B cell (primary cell): ENCODE data around the gene CHAT. TPM values are rescaled to one million over a fixed set of nuclear protein-coding genes. Genes with fewer than 3 reads are reported as not detected.

ENCODE experiments used
- ATAC-seq: fragments of 200-7000 bp; cut with Tn5 transposase; one replicate; pipeline ENCODE4 v1.10.0; 2021; ENCODE audit warnings: low read depth, mild to moderate bottlenecking, moderate number of reproducible peaks, moderate library complexity
- CTCF ChIA-PET: fragments of 350-600 bp; sonication (Branson Sonifier 250); formaldehyde crosslinking; loops from one replicate; lab custom pipeline; 2021; ENCODE audit warnings: antibody characterized with exemption, inconsistent platforms; lab: Charles Lee
- POLR2A ChIA-PET: fragments of 350-600 bp; sonication (Branson Sonifier 250); formaldehyde crosslinking; loops from one replicate; lab custom pipeline; 2021; ENCODE audit warnings: antibody characterized with exemption; lab: Charles Lee
- DNase-seq: peaks from one replicate; pipeline ENCODE4 v3.0.0; 2013
- H2AFZ ChIP-seq: 2 replicates; pipeline ENCODE4 v1.6.1; 2012; ENCODE audit warnings: mild to moderate bottlenecking, low read depth, low read length; ENCODE audit not compliant: insufficient read depth, poor library complexity, severe bottlenecking
- H3K27ac ChIP-seq, 2 donors: 1 replicate in 1 of 2; 2 replicates in 1 of 2; pipeline ENCODE4 v1.5.1; 2012 to 2013; ENCODE audit warnings: low read length in 2 of 2, mild to moderate bottlenecking in 2 of 2, moderate library complexity in 1 of 2
- H3K27me3 ChIP-seq, 4 experiments: fragments of 200-600 bp in 1 of 4; sonication (generic) in 1 of 4; replicated peaks in 1 of 4; 1 replicate in 2 of 4; 2 replicates in 2 of 4; pipeline versions ENCODE4 v1.6.1 to v1.7.0; 2013 to 2016; ENCODE audit warnings: low read length in 3 of 4, mild to moderate bottlenecking in 2 of 4, mixed read lengths in 1 of 4, moderate library complexity in 1 of 4; ENCODE audit not compliant: insufficient read depth in 4 of 4, control insufficient read depth in 3 of 4; ENCODE audit errors: control extremely low read depth in 1 of 4
- H3K36me3 ChIP-seq, 2 experiments: replicated peaks in 1 of 2; 1 replicate in 1 of 2; 2 replicates in 1 of 2; pipeline versions ENCODE4 v1.6.1 to v1.7.1; 2013; ENCODE audit warnings: low read length in 1 of 2; ENCODE audit not compliant: insufficient read depth in 2 of 2, control insufficient read depth in 1 of 2; ENCODE audit errors: control extremely low read depth in 1 of 2, extremely low read depth in 1 of 2
- H3K4me1 ChIP-seq, 2 donors: fragments of 200-600 bp in 1 of 2; sonication (generic) in 1 of 2; 1 replicate in 1 of 2; 2 replicates in 1 of 2; pipeline versions ENCODE4 v1.5.1 to v1.6.1; 2013 to 2017; ENCODE audit warnings: low read length in 2 of 2; ENCODE audit not compliant: control insufficient read depth in 2 of 2, insufficient read depth in 2 of 2
- H3K4me2 ChIP-seq: replicated peaks from 2 replicates; pipeline ENCODE3; 2012; ENCODE audit warnings: mild to moderate bottlenecking, low read depth, low read length; ENCODE audit not compliant: poor library complexity, severe bottlenecking
- H3K4me3 ChIP-seq, 5 experiments: fragments of 200-600 bp in 1 of 5; sonication (generic) in 1 of 5; 1 replicate in 3 of 5; 2 replicates in 2 of 5; pipeline versions ENCODE4 v1.5.1 to v1.7.0; 2011 to 2016; ENCODE audit warnings: low read length in 4 of 5, mild to moderate bottlenecking in 4 of 5, low read depth in 2 of 5, control low read depth in 1 of 5, moderate library complexity in 1 of 5; ENCODE audit not compliant: insufficient read depth in 1 of 5; ENCODE audit errors: control extremely low read depth in 1 of 5, extremely low read depth in 1 of 5
- H3K79me2 ChIP-seq: fragments of 200-600 bp; sonication (generic); one replicate; pipeline ENCODE4 v1.6.0; 2016; ENCODE audit warnings: low read length; ENCODE audit not compliant: control insufficient read depth, insufficient read depth
- H3K9ac ChIP-seq: fragments of 200-600 bp; sonication (generic); 2 replicates; pipeline ENCODE4 v1.6.1; 2017; ENCODE audit warnings: mild to moderate bottlenecking, low read length, moderate library complexity
- H3K9me3 ChIP-seq, 3 donors: one replicate each; pipeline versions ENCODE4 v1.6.1 to v1.7.1; 2013; ENCODE audit warnings: low read length in 2 of 3; ENCODE audit not compliant: control insufficient read depth in 2 of 3, insufficient read depth in 1 of 3; ENCODE audit errors: control extremely low read depth in 1 of 3
- H4K20me1 ChIP-seq: 2 replicates; pipeline ENCODE4 v1.6.0; 2012; ENCODE audit warnings: mild to moderate bottlenecking, low read length; ENCODE audit not compliant: insufficient read depth, control insufficient read depth, poor library complexity, severe bottlenecking
- H3K27ac Mint-ChIP-seq: one replicate; pipeline ENCODE4 v1.8.0; 2021; ENCODE audit warnings: mixed read lengths
- H3K27me3 Mint-ChIP-seq: one replicate; pipeline ENCODE4 v1.8.0; 2021; ENCODE audit warnings: mixed read lengths
- H3K4me1 Mint-ChIP-seq: one replicate; pipeline ENCODE4 v1.8.0; 2021; ENCODE audit warnings: mixed read lengths
- H3K4me3 Mint-ChIP-seq: one replicate; pipeline ENCODE4 v1.8.0; 2021; ENCODE audit warnings: mixed read lengths
- H3K9me3 Mint-ChIP-seq: one replicate; pipeline ENCODE4 v1.8.0; 2022; ENCODE audit warnings: mixed read lengths; ENCODE audit not compliant: insufficient read depth
- CTCF ChIP-seq: fragments of 200-600 bp; IDR thresholded peaks from one replicate; pipeline ENCODE4 v1.8.0; 2022; ENCODE audit warnings: antibody characterized with exemption, mild to moderate bottlenecking
- EZH2 ChIP-seq: IDR thresholded peaks from 2 replicates; pipeline ENCODE4 v1.6.1; 2012; ENCODE audit warnings: borderline replicate concordance, low read depth, mild to moderate bottlenecking, moderate library complexity, low read length; ENCODE audit not compliant: insufficient read depth, poor library complexity, severe bottlenecking
- WGBS: methylation state at CpG from one replicate; pipeline ENCODE4 v1.1.5; 2013; ENCODE audit warnings: missing lambda C conversion rate; ENCODE audit not compliant: insufficient coverage; 5-methylcytosine and 5-hydroxymethylcytosine counted together
- intact Hi-C: fragments of 100-400 bp; cut with micrococcal nuclease; formaldehyde crosslinking; loops from one replicate; pipeline ENCODE4 v1.10.0; 2022
- polyA plus RNA-seq: library from polyadenylated mRNA; depleted of rRNA; stranded (reverse); fragments of >200 nt; gene quantifications from 2 replicates; pipeline ENCODE4 v1.2.3, GENCODE V29; 2012
- total RNA-seq, 2 donors: library from RNA; stranded (reverse); fragments of 120-200 nt in 1 of 2; gene quantifications; 1 replicate in 1 of 2; 2 replicates in 1 of 2; pipeline versions ENCODE4 v1.2.3 to v1.2.4, GENCODE V29; 2013 to 2022

Gene CHAT
- total and polyA plus RNA-seq, 2 donors (not counting 1 experiment from before 2014, with no cell fraction given), result not detected

DNA sequence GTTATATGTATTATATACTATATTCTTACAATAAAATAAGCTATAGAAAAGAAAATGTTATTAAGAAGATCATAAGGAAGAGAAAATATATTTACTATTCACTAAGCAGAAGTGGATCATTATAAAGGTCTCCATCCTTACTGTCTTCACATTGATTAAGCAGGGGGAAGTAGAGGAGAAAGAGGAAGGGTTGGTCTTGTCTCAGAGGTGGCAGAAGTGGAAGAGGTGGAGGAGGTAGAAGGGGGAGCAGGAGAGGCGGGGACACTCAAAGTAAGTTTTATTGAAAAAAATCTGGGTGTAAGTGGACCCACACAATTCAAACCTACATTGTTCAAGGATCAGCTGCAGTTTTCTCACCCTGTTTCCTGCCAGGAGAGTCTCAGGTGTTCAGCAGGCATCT is 46.0 kb upstream of the CHAT start:
- DNase-seq (no peak), ATAC-seq (peak; percentile 48)
- Mint-ChIP-seq H3K9me3 (peaks cover 8% of the 10 kb centered on the region), H3K27ac (peak overlapping the region; percentile 22), H3K4me1 (peaks cover 21% of the 10 kb centered on the region), H3K4me3 (peak overlapping the region; percentile 4), H3K27me3 (peaks cover 32% of the 10 kb centered on the region)
- Histone ChIP-seq H3K27ac (no peak overlapping the region), H2AFZ (no peak overlapping the region), H3K4me2 (no peak overlapping the region), H4K20me1 (no peaks in the 10 kb centered on the region), H3K9me3 (peaks cover 0 to 3% (median 1%) of the 10 kb centered on the region in 3 donors), H3K9ac (no peak overlapping the region), H3K79me2 (no peaks in the 10 kb centered on the region), H3K36me3 (no peaks in the 10 kb centered on the region), H3K4me1 (peaks cover 0 to 8% of the 10 kb centered on the region in 2 donors), H3K27me3 (peaks cover 0 to 9% (median 2%) of the 10 kb centered on the region in 4 experiments), H3K4me3 (no peak overlapping the region)
- no CpG with 5 or more reads among the region's 1 CpG for WGBS
- POLR2A ChIA-PET, result interaction anchor here (2.3 kb wide), 1 partner anchor 29 kb away, joined by 7 read pairs; the partner anchor contains the start of gene ERCC6
- intact Hi-C loops, result no loop called here
- CTCF ChIA-PET, result interaction anchor here (0.7 to 1.1 kb wide), 2 partner anchors 25 kb away, joined by 3 to 4 read pairs; no protein-coding TSS in a partner anchor
- TF ChIP-seq EZH2 (no peak), CTCF (no peak)

GRCh38 chr10:49568235-49568634 is 45.6 kb upstream of the CHAT start:
- Histone ChIP-seq H3K27me3 (peaks cover 0 to 8% (median 2%) of the 10 kb centered on the region in 4 experiments), H3K4me3 (no peak overlapping the region), H4K20me1 (no peaks in the 10 kb centered on the region), H2AFZ (no peak overlapping the region), H3K36me3 (no peaks in the 10 kb centered on the region), H3K9ac (no peak overlapping the region), H3K4me1 (peaks cover 0 to 8% of the 10 kb centered on the region in 2 donors), H3K27ac (no peak overlapping the region), H3K79me2 (no peaks in the 10 kb centered on the region), H3K9me3 (peaks cover 0 to 3% (median 1%) of the 10 kb centered on the region in 3 donors), H3K4me2 (no peak overlapping the region)
- DNase-seq (peak; percentile 6), ATAC-seq (peak; percentile 79)
- Mint-ChIP-seq H3K9me3 (peaks cover 8% of the 10 kb centered on the region), H3K27ac (peak overlapping the region; percentile 32), H3K27me3 (peaks cover 32% of the 10 kb centered on the region), H3K4me3 (peak overlapping the region; percentile 20), H3K4me1 (peaks cover 21% of the 10 kb centered on the region)
- CTCF ChIA-PET, result interaction anchor here (0.8 to 1.1 kb wide), 2 partner anchors 11 to 25 kb away, joined by 3 to 4 read pairs; no protein-coding TSS in a partner anchor
- no peak for TF ChIP-seq EZH2
- TF ChIP-seq CTCF, result no peak
- 80% methylated on average over 1 of the region's 2 CpGs for WGBS
- intact Hi-C loops, result no loop called here
- POLR2A ChIA-PET, result interaction anchor here (2.3 kb wide), 1 partner anchor 29 kb away, joined by 7 read pairs; the partner anchor contains the start of gene ERCC6
